ACHN (cell line): ENCODE data around the gene TCTN2.

Experiments
- DNase-seq: peaks from one replicate; pipeline ENCODE4 v3.0.0-alpha.2; 2015
- in situ Hi-C: cut with HindIII; loops from 2 replicates; pipeline ENCODE4 v1.10.0; 2017; ENCODE audit warnings: low sequenced_read_pairs, low pct_ligation_motif_present, low pct_unique_long_range_greater_than_20kb

Gene TCTN2

GRCh38 chr12:123670882-123671728, at the start of gene TCTN2:
TSS of gene TCTN2 (plus strand) at chr12:123671113. CDS start at chr12:123671241, 128 bp downstream.
- in situ Hi-C loops: no loop called here
- DNase-seq: peak; percentile 97

- in situ Hi-C loops: no loop called here
Observed at GRCh38 chr12:123621619-123622530, 49.0 kb upstream of the TCTN2 start.

GRCh38 chr12:123633379-123634141, 37.4 kb upstream of the TCTN2 start, which contains the start of the genes EIF2B1 and GTF2H3:
TSS of gene EIF2B1 (minus strand) at chr12:123633686. CDS start at chr12:123633557, 129 bp downstream.
TSS of gene GTF2H3 (plus strand) at chr12:123633829. CDS start at chr12:123633860, 31 bp downstream.
- peak; percentile 99 for DNase-seq
- in situ Hi-C loops: no loop called here

More at GRCh38 chr12:123621619-123622530, 49.0 kb upstream of the TCTN2 start:
- no peak for DNase-seq

- in situ Hi-C loops: no loop called here
- no peak for DNase-seq
Observed at GRCh38 chr12:123634142-123634561, 36.8 kb upstream of the TCTN2 start.

GRCh38 chr12:123643911-123644310, 27.0 kb upstream of the TCTN2 start:
- in situ Hi-C loops: no loop called here

GRCh38 chr12:123645380-123645779, 25.5 kb upstream of the TCTN2 start:
- in situ Hi-C loops: no loop called here
- DNase-seq: no peak

More at GRCh38 chr12:123643911-123644310, 27.0 kb upstream of the TCTN2 start:
- no peak for DNase-seq

GRCh38 chr12:123645878-123646277, 25.0 kb upstream of the TCTN2 start:
- in situ Hi-C loops: no loop called here
- DNase-seq: no peak

- DNase-seq: no peak
- in situ Hi-C loops: no loop called here
Observed at GRCh38 chr12:123648401-123648800, 22.5 kb upstream of the TCTN2 start.

- no peak for DNase-seq
- in situ Hi-C loops: no loop called here
Observed at GRCh38 chr12:123654129-123654701, 16.7 kb upstream of the TCTN2 start.

GRCh38 chr12:123655420-123655819, 15.5 kb upstream of the TCTN2 start:
- in situ Hi-C loops: no loop called here
- no peak for DNase-seq

GRCh38 chr12:123656392-123656791, 14.5 kb upstream of the TCTN2 start:
- in situ Hi-C loops: no loop called here
- DNase-seq: no peak

- in situ Hi-C loops: no loop called here
- DNase-seq: no peak
Observed at GRCh38 chr12:123657211-123657610, 13.7 kb upstream of the TCTN2 start.

- in situ Hi-C loops: no loop called here
- peak; percentile 84 for DNase-seq
Observed at GRCh38 chr12:123659996-123660727, 10.8 kb upstream of the TCTN2 start.

- in situ Hi-C loops: no loop called here
- no peak for DNase-seq
Observed at GRCh38 chr12:123667771-123668170, 3.1 kb upstream of the TCTN2 start.

- in situ Hi-C loops: no loop called here
- DNase-seq: peak; percentile 52
Observed at GRCh38 chr12:123671876-123672275, 963 bp downstream of the TCTN2 start.

- in situ Hi-C loops: no loop called here
- no peak for DNase-seq
Observed at GRCh38 chr12:123675436-123675835, 4.5 kb downstream of the TCTN2 start.

GRCh38 chr12:123676616-123677320, 5.9 kb downstream of the TCTN2 start:
- no peak for DNase-seq
- in situ Hi-C loops: no loop called here
